Stimulated activated CD4-positive, alpha-beta T cell treated with anti-CD3 and anti-CD28 coated beads, Interleukin-15, amount 100 ng/mL, for 48 hours (primary cell): ENCODE data around the gene PDHX.
"Not testable (repeated sequence)": the region's sequence is repeated elsewhere in the genome, so short reads cannot be mapped to it uniquely, and the experiment has no call there.

ENCODE experiments used
- DNase-seq, 2 donors: peaks; one replicate each; pipeline ENCODE4 v3.0.0-alpha.2; 2020; ENCODE audit warnings: low read depth in 2 of 2

Gene PDHX

GRCh38 chr11:35017528-35018342 lies 101.3 kb downstream of the PDHX start:
- DNase-seq: no peak

GRCh38 chr11:35021589-35021988 lies 105.2 kb downstream of the PDHX start:
- no peak for DNase-seq

- not testable (repeated sequence) for DNase-seq
Measured at GRCh38 chr11:35023940-35024339, 107.5 kb downstream of the PDHX start.

- DNase-seq: not testable (repeated sequence)
Measured at GRCh38 chr11:35028007-35028406, 111.6 kb downstream of the PDHX start.

- DNase-seq: no peak
Measured at GRCh38 chr11:35029979-35030682, 113.7 kb downstream of the PDHX start.

GRCh38 chr11:35030716-35031213 lies 114.3 kb downstream of the PDHX start:
- DNase-seq: no peak

GRCh38 chr11:35031346-35031745 lies 114.9 kb downstream of the PDHX start:
- DNase-seq: no peak

GRCh38 chr11:35031867-35032266 lies 115.4 kb downstream of the PDHX start:
- DNase-seq: no peak

- DNase-seq: no peak
Measured at GRCh38 chr11:35033011-35033410, 116.6 kb downstream of the PDHX start.

- no peak for DNase-seq
Measured at GRCh38 chr11:35034401-35034800, 118.0 kb downstream of the PDHX start.

GRCh38 chr11:35035894-35036408 lies 119.5 kb downstream of the PDHX start:
- DNase-seq: no peak

GRCh38 chr11:35036639-35037038 lies 120.2 kb downstream of the PDHX start:
- no peak for DNase-seq

GRCh38 chr11:35038211-35038928 lies 122.0 kb downstream of the PDHX start:
- DNase-seq: no peak

- DNase-seq: no peak
Measured at GRCh38 chr11:35039076-35039475, 122.7 kb downstream of the PDHX start.

GRCh38 chr11:35040221-35040942 lies 124.0 kb downstream of the PDHX start:
- DNase-seq: peak; percentile 51 to 58

GRCh38 chr11:35041070-35041554 lies 124.7 kb downstream of the PDHX start:
- DNase-seq: no peak

GRCh38 chr11:35042224-35042623 lies 125.8 kb downstream of the PDHX start:
- DNase-seq: no peak

- DNase-seq: no peak
Measured at GRCh38 chr11:35042913-35043312, 126.5 kb downstream of the PDHX start.

GRCh38 chr11:35043936-35044335 lies 127.5 kb downstream of the PDHX start:
- no peak for DNase-seq

GRCh38 chr11:35045236-35045820 lies 128.9 kb downstream of the PDHX start:
- no peak for DNase-seq
